SK-N-SH (cell line): ENCODE data around the gene ANKRD49. TPM values are rescaled to one million over a fixed set of nuclear protein-coding genes. Genes with fewer than 3 reads are reported as not detected.

ENCODE experiments used
- CTCF ChIA-PET: fragments of 300-600, 350-600 bp; formaldehyde crosslinking; extraction: SDS; loops from one replicate; lab custom pipeline; 2021; lab: Yijun Ruan, JAX
- POLR2A ChIA-PET: fragments of 350-600 bp; sonication (Branson Sonifier 250); formaldehyde crosslinking; extraction: SDS; loops from one replicate; lab custom pipeline; 2020; ENCODE audit warnings: antibody characterized with exemption, inconsistent platforms; lab: Yijun Ruan, JAX
- DNase-seq: peaks from one replicate; pipeline ENCODE4 v3.0.0; 2012
- H2AFZ ChIP-seq: fragments of 200-600 bp; sonication (generic); 2 replicates; pipeline ENCODE4 v1.8.1; 2016; ENCODE audit warnings: antibody characterized with exemption, mild to moderate bottlenecking, low read depth
- H3F3A ChIP-seq: fragments of 200-600 bp; sonication (generic); replicated peaks from 2 replicates; pipeline ENCODE3; 2016; ENCODE audit warnings: antibody characterized with exemption, mild to moderate bottlenecking; ENCODE audit not compliant: insufficient read depth
- H3K27ac ChIP-seq, 2 experiments: fragments of 200-500 bp in 1 of 2; fragments of 200-600 bp in 1 of 2; sonication (Bioruptor generic) in 1 of 2; sonication (generic), shearing (Covaris generic) in 1 of 2; 2 replicates each; pipeline versions ENCODE4 v1.5.1 to v1.6.1; 2014 to 2016; ENCODE audit warnings: low read depth in 2 of 2, inconsistent platforms in 1 of 2, low read length in 1 of 2, mild to moderate bottlenecking in 1 of 2, mixed read lengths in 1 of 2
- H3K27me3 ChIP-seq: fragments of 200-600 bp; sonication (generic), shearing (Covaris generic); 2 replicates; pipeline ENCODE4 v1.6.1; 2016; ENCODE audit warnings: mixed run types; ENCODE audit not compliant: insufficient read depth
- H3K36me3 ChIP-seq, 2 experiments: fragments of 200-500 bp in 1 of 2; fragments of 200-600 bp in 1 of 2; sonication (Bioruptor generic) in 1 of 2; sonication (generic) in 1 of 2; replicated peaks in 1 of 2; 2 replicates each; pipeline versions ENCODE3 to v1.5.1; 2014 to 2016; ENCODE audit warnings: low read length in 1 of 2, mild to moderate bottlenecking in 1 of 2; ENCODE audit not compliant: insufficient read depth in 2 of 2, control insufficient read depth in 1 of 2
- H3K4me1 ChIP-seq, 2 experiments: fragments of 200-500 bp in 1 of 2; fragments of 200-600 bp in 1 of 2; sonication (Bioruptor generic) in 1 of 2; sonication (generic), shearing (Covaris generic) in 1 of 2; 2 replicates each; pipeline versions ENCODE4 v1.5.1 to v1.6.1; 2014 to 2016; ENCODE audit warnings: low read depth in 1 of 2, low read length in 1 of 2, mixed run types in 1 of 2; ENCODE audit not compliant: insufficient read depth in 2 of 2, control insufficient read depth in 1 of 2
- H3K4me2 ChIP-seq: fragments of 200-600 bp; sonication (generic), shearing (Covaris generic); 2 replicates; pipeline ENCODE4 v1.6.1; 2017; ENCODE audit warnings: mixed run types
- H3K4me3 ChIP-seq, 2 experiments: fragments of 200-500 bp in 1 of 2; fragments of 200-600 bp in 1 of 2; sonication (Bioruptor generic) in 1 of 2; sonication (generic), shearing (Covaris generic) in 1 of 2; 2 replicates each; pipeline versions ENCODE4 v1.5.1 to v1.8.1; 2014 to 2016; ENCODE audit warnings: low read depth in 2 of 2, inconsistent platforms in 1 of 2, low read length in 1 of 2, mild to moderate bottlenecking in 1 of 2, mixed read lengths in 1 of 2, moderate library complexity in 1 of 2
- H3K79me2 ChIP-seq: fragments of 200-600 bp; sonication (generic); 2 replicates; pipeline ENCODE4 v1.8.1; 2017; ENCODE audit warnings: mild to moderate bottlenecking; ENCODE audit not compliant: insufficient read depth
- H3K9ac ChIP-seq: fragments of 200-600 bp; sonication (generic); 2 replicates; pipeline ENCODE4 v1.6.1; 2017; ENCODE audit warnings: mixed run types
- H3K9me2 ChIP-seq: fragments of 200-600 bp; sonication (generic); 2 replicates; pipeline ENCODE4 v1.6.1; 2017; ENCODE audit warnings: mixed run types
- H3K9me3 ChIP-seq: fragments of 200-600 bp; sonication (generic); 2 replicates; pipeline ENCODE4 v1.6.1; 2017; ENCODE audit warnings: mixed run types, mild to moderate bottlenecking, moderate library complexity
- H4K20me1 ChIP-seq: fragments of 200-600 bp; sonication (generic); 2 replicates; pipeline ENCODE4 v1.6.1; 2017; ENCODE audit warnings: mild to moderate bottlenecking, mixed run types; ENCODE audit not compliant: insufficient read depth
- CHD2 ChIP-seq: fragments of 150-350 bp; IDR thresholded peaks from 2 replicates; pipeline ENCODE4 v1.6.1; 2018; ENCODE audit warnings: low read length; ENCODE audit not compliant: partially characterized antibody
- CTCF ChIP-seq: fragments of 200-600 bp; sonication (generic); IDR thresholded peaks from 2 replicates; pipeline ENCODE4 v1.6.1; 2017; ENCODE audit warnings: antibody characterized with exemption, mild to moderate bottlenecking, moderate library complexity
- EP300 ChIP-seq, 2 experiments: IDR thresholded peaks; 2 replicates each; pipeline versions ENCODE4 v1.4.0 to v1.6.1; 2012; ENCODE audit warnings: borderline replicate concordance in 1 of 2, low read depth in 1 of 2, low read length in 1 of 2
- EZH2phosphoT487 ChIP-seq: fragments of 200-600 bp; sonication (generic); IDR thresholded peaks from 2 replicates; pipeline ENCODE4 v1.6.1; 2017; ENCODE audit warnings: low read depth, mixed run types, mild to moderate bottlenecking, antibody characterized with exemption, moderate library complexity, borderline replicate concordance
- FOSL2 ChIP-seq: IDR thresholded peaks from 2 replicates; pipeline ENCODE4 v1.4.0; 2012; ENCODE audit warnings: low read depth, mild to moderate bottlenecking, moderate library complexity, borderline replicate concordance
- FOXJ3 ChIP-seq: sonication (generic); formaldehyde crosslinking; IDR thresholded peaks from 2 replicates; pipeline ENCODE4 v1.5.1; 2020; ENCODE audit warnings: mild to moderate bottlenecking, missing genetic modification reagents
- FOXM1 ChIP-seq: IDR thresholded peaks from 2 replicates; pipeline ENCODE4 v1.4.0; 2012; ENCODE audit warnings: low read depth, mild to moderate bottlenecking
- GABPA ChIP-seq: IDR thresholded peaks from 2 replicates; pipeline ENCODE4 v1.4.0; 2012; ENCODE audit warnings: low read depth, mild to moderate bottlenecking
- GATA2 ChIP-seq: sonication (generic); formaldehyde crosslinking; IDR thresholded peaks from 2 replicates; pipeline ENCODE4 v1.5.0; 2020; ENCODE audit warnings: mild to moderate bottlenecking, missing genetic modification reagents
- MEF2A ChIP-seq: IDR thresholded peaks from 2 replicates; pipeline ENCODE4 v1.4.0; 2012; ENCODE audit warnings: low read depth, borderline replicate concordance
- PBX3 ChIP-seq: IDR thresholded peaks from 2 replicates; pipeline ENCODE4; 2012
- POLR2AphosphoS5 ChIP-seq: IDR thresholded peaks from 2 replicates; pipeline ENCODE4 v1.6.1; 2012; ENCODE audit warnings: low read depth, low read length
- RAD21 ChIP-seq: IDR thresholded peaks from 2 replicates; pipeline ENCODE4 v1.6.1; 2012; ENCODE audit warnings: mild to moderate bottlenecking, low read length
- RCOR1 ChIP-seq: fragments of 150-350 bp; IDR thresholded peaks from 2 replicates; pipeline ENCODE4 v1.6.1; 2017; ENCODE audit warnings: antibody characterized with exemption, low read length
- RFX5 ChIP-seq: IDR thresholded peaks from 2 replicates; pipeline ENCODE4 v1.6.1; 2012; ENCODE audit warnings: mild to moderate bottlenecking, improper control_type of control experiment, low read length
- RXRA ChIP-seq: IDR thresholded peaks from 2 replicates; pipeline ENCODE4 v1.4.0; 2012; ENCODE audit warnings: low read depth, mild to moderate bottlenecking, borderline replicate concordance
- SIN3A ChIP-seq: IDR thresholded peaks from 2 replicates; pipeline ENCODE4 v1.6.1; 2012; ENCODE audit warnings: low read depth, mild to moderate bottlenecking, low read length, moderate library complexity, borderline replicate concordance
- SMC3 ChIP-seq: IDR thresholded peaks from 2 replicates; pipeline ENCODE4 v1.6.1; 2012; ENCODE audit warnings: low read depth, low read length, improper control_type of control experiment
- TCF12 ChIP-seq: IDR thresholded peaks from 2 replicates; pipeline ENCODE4 v1.4.0; 2012
- TEAD4 ChIP-seq: IDR thresholded peaks from 2 replicates; pipeline ENCODE4 v1.4.0; 2012; ENCODE audit warnings: mild to moderate bottlenecking, borderline replicate concordance; ENCODE audit not compliant: insufficient read depth
- YY1 ChIP-seq: IDR thresholded peaks from 2 replicates; pipeline ENCODE4 v1.4.0; 2012; ENCODE audit warnings: low read depth, mild to moderate bottlenecking
- ZBTB33 ChIP-seq: IDR thresholded peaks from 2 replicates; pipeline ENCODE4 v1.4.0; 2012; ENCODE audit warnings: low read depth, borderline replicate concordance
- WGBS: methylation state at CpG from one replicate; pipeline ENCODE4 v1.1.6; 2017; ENCODE audit warnings: low lambda C conversion rate; 5-methylcytosine and 5-hydroxymethylcytosine counted together
- polyA plus RNA-seq, 3 experiments: library from polyadenylated mRNA; depleted of rRNA; stranded (reverse); fragments of >200 nt; gene quantifications; 2 replicates each; pipeline ENCODE4 v1.2.3, GENCODE V29; 2012

Gene ANKRD49
- polyA plus RNA-seq, 1 of the 3 experiments (the other 2 are of a cell fraction) = 4.9 TPM

DNA sequence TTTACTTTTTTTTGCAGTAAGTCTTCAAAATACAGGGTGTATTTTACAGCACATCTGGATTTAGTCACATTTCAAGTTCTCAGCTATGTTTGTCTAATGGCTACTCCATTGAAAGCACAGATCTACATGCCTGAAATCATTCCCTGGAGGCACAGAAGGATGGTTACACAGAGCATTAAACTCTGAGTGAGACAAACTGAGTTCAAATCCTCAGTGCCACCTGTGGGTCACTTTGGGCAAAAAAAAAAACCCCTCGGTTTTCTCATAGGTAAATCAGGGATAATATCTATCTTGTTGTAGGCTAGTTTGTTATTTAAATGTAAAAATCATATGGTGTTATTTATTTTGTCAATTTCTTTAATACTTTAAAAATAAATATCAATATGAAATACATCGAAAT, 7.7 kb downstream of the ANKRD49 start:
- no peaks in the 10 kb centered on the region for H3K79me2 ChIP-seq
- H3K4me1 ChIP-seq = no peaks in the 10 kb centered on the region
- no peak overlapping the region for H3K4me2 ChIP-seq
- TF ChIP-seq GABPA (no peak), ZBTB33 (no peak), TEAD4 (no peak), TCF12 (no peak), RCOR1 (no peak), GATA2 (CRISPR knock-in tag) (no peak), MEF2A (no peak), RFX5 (no peak), PBX3 (no peak), FOSL2 (no peak)
- TF ChIP-seq, all 33 proteins: peak for 0
- H3K9ac ChIP-seq = no peak overlapping the region
- H3F3A ChIP-seq = peaks cover 6% of the 10 kb centered on the region
- H3K36me3 ChIP-seq = peaks cover 30 to 42% of the 10 kb centered on the region in 2 experiments
- no peak overlapping the region for H3K27ac ChIP-seq
- no peak for DNase-seq
- ChIA-PET POLR2A (no interaction called here), CTCF (interaction anchor here (1.0 to 1.8 kb wide), 3 partner anchors 11 to 606 kb away, joined by 3 to 21 read pairs (median 7); no protein-coding TSS in a partner anchor)
- no peaks in the 10 kb centered on the region for H3K9me2 ChIP-seq
- no peaks in the 10 kb centered on the region for H4K20me1 ChIP-seq
- H3K4me3 ChIP-seq = no peak overlapping the region
- H3K27me3 ChIP-seq = no peaks in the 10 kb centered on the region
- H3K9me3 ChIP-seq = no peaks in the 10 kb centered on the region
- H2AFZ ChIP-seq = no peak overlapping the region
- 82% methylated on average over 2 of the region's 2 CpGs for WGBS

- Histone ChIP-seq H3K4me3 (no peak overlapping the region), H3K36me3 (peaks cover 0 to 10% of the 10 kb centered on the region in 2 experiments), H3K27me3 (no peaks in the 10 kb centered on the region), H4K20me1 (no peaks in the 10 kb centered on the region), H3K4me2 (no peak overlapping the region), H3K4me1 (no peaks in the 10 kb centered on the region), H2AFZ (no peak overlapping the region), H3K9me2 (no peaks in the 10 kb centered on the region), H3F3A (peaks cover 6% of the 10 kb centered on the region), H3K9ac (no peak overlapping the region), H3K27ac (no peak overlapping the region), H3K79me2 (no peaks in the 10 kb centered on the region), H3K9me3 (no peaks in the 10 kb centered on the region)
- WGBS = 16% methylated on average over 3 of the region's 3 CpGs
- POLR2A ChIA-PET = no interaction called here
- DNase-seq = peak; percentile 52
- CTCF ChIA-PET = interaction anchor here (0.6 to 1.5 kb wide), 19 partner anchors 8 to 1270 kb away, joined by 3 to 14 read pairs (median 4); partner anchors contain the start of genes ANKRD49, MRE11 and PANX1
- TF ChIP-seq YY1 (no peak), GATA2 (CRISPR knock-in tag) (no peak), CTCF (peak; percentile 85), CHD2 (no peak), SMC3 (peak; percentile 54), FOXJ3 (CRISPR knock-in tag) (no peak), RXRA (no peak), EZH2phosphoT487 (no peak), POLR2AphosphoS5 (no peak), FOXM1 (no peak), RAD21 (peak; percentile 78), MEF2A (no peak), PBX3 (no peak), SIN3A (no peak), EP300 (IDR thresholded peaks at IDR 0.05; ENCODE audit: borderline replicate concordance in 1 of 2, low read depth in 1 of 2, low read length in 1 of 2) (no peak), TCF12 (no peak)
Measured at GRCh38 chr11:94504689-94505293, 11.0 kb downstream of the ANKRD49 start.
